CD4-positive, alpha-beta T cell treated with Interleukin-12 subunit alpha and Interleukin-12 subunit beta, for 1 hour (primary cell): ENCODE results near the gene OGA.
A peak's percentile ranks its signal among the peaks of the same experiment; 100 is the strongest.

ENCODE experiments used
- DNase-seq: peaks from one replicate; pipeline ENCODE4 v3.0.0-alpha.2; 2020

The OGA gene

GRCh38 chr10:101834341-101834740, 16.1 kb upstream of the OGA start:
- peak; percentile 36 for DNase-seq

GRCh38 chr10:101833466-101833865, 15.2 kb upstream of the OGA start:
- DNase-seq = no peak

- DNase-seq = no peak
These were observed 14.1 kb upstream of the OGA start for GRCh38 chr10:101832325-101832771.

- no peak for DNase-seq
These were observed 13.0 kb upstream of the OGA start for GRCh38 chr10:101831169-101831811.

- DNase-seq = peak; percentile 95
These were observed 12.3 kb upstream of the OGA start for GRCh38 chr10:101830322-101831168.

GRCh38 chr10:101829561-101830315, 11.5 kb upstream of the OGA start:
- peak; percentile 75 for DNase-seq

GRCh38 chr10:101828766-101829551, 10.7 kb upstream of the OGA start:
- no peak for DNase-seq

- no peak for DNase-seq
These were observed 9.8 kb upstream of the OGA start for GRCh38 chr10:101827919-101828600.

- DNase-seq = no peak
These were observed 8.7 kb upstream of the OGA start for GRCh38 chr10:101826852-101827434.

GRCh38 chr10:101824736-101825135, 6.5 kb upstream of the OGA start:
- DNase-seq = no peak

GRCh38 chr10:101818872-101819633, 809 bp upstream of the OGA start:
- no peak for DNase-seq

- peak; percentile 41 for DNase-seq
These were observed 716 bp downstream of the OGA start for GRCh38 chr10:101817337-101818118.

GRCh38 chr10:101816913-101817336, 1.3 kb downstream of the OGA start:
- no peak for DNase-seq

- no peak for DNase-seq
These were observed 1.9 kb downstream of the OGA start for GRCh38 chr10:101816376-101816775.

GRCh38 chr10:101814466-101815071, 3.7 kb downstream of the OGA start:
- peak; percentile 23 for DNase-seq

- no peak for DNase-seq
These were observed 5.6 kb downstream of the OGA start for GRCh38 chr10:101812606-101813005.

GRCh38 chr10:101807158-101807557, 11.1 kb downstream of the OGA start:
- DNase-seq = no peak

GRCh38 chr10:101803511-101803910, 14.7 kb downstream of the OGA start:
- no peak for DNase-seq

- DNase-seq = no peak
These were observed 20.7 kb downstream of the OGA start for GRCh38 chr10:101797403-101798059.
